Measurements from ENCODE around the gene MAST1. TPM values are rescaled to one million over a fixed set of nuclear protein-coding genes. Genes with fewer than 3 reads are reported as not detected.

The MAST1 gene
- total RNA-seq, 6 donors from 2014 or later: 0.17 to 0.89 (median 0.61) TPM; not detected in 3

DNA sequence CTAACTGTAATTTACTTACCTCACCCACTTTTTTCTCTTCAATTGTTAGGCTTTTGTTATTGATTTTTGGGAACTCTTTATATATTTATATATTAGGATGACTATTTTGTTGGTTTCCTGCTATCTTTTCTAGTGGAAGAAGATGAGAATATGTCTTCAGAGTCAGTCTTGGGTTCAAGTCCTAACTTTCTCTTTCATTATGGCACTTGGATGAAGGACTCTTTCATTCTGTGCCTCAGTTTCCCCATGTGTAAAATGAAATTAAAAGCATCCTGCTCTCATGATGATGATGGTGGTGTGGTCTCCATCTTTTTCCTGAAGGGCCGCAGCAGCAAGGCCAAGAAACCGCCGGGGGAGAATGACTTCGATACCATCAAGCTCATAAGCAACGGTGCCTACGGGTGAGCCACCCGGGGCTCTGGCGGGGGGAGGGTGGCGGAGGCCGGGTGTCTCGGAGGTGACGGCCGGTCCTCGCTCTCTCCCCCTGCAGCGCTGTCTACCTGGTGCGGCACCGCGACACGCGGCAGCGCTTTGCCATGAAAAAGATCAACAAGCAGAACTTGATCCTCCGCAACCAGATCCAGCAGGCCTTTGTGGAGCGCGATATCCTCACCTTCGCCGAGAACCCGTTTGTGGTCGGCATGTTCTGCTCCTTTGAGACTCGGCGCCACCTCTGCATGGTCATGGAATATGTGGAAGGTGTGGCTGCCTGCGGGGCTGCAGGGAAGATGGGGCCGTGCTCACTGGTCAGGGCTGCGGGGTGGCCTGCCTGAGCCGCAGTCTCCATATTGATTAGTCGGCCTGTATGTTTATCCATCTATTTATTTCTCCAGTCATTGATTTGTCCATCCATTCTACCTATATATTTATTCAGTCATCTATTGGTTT is 20.0 kb downstream of the MAST1 start:
- Histone ChIP-seq H3K36me3 (no peaks in the 10 kb centered on the region), H3K27ac (no peak overlapping the region), H3K9me3 (peaks cover 0 to 4% (median 0%) of the 10 kb centered on the region in 4 donors), H3K4me1 (no peaks in the 10 kb centered on the region), H3K27me3 (no peaks in the 10 kb centered on the region), H3K4me3 (no peak overlapping the region)
- peak in 1 of 2 donors; percentile 75 for DNase-seq
- 91 to 94% methylated on average over 28 to 35 of the region's 35 CpGs for whole genome bisulfite sequencing, 2 donors
- ATAC-seq (ENCODE audit: low FRiP score in 2 of 2): no peak
- TF ChIP-seq POLR2A (IDR thresholded peaks at IDR 0.05): no peak
- TF ChIP-seq EP300 (IDR thresholded peaks at IDR 0.05): no peak
- TF ChIP-seq, protein P1, sequence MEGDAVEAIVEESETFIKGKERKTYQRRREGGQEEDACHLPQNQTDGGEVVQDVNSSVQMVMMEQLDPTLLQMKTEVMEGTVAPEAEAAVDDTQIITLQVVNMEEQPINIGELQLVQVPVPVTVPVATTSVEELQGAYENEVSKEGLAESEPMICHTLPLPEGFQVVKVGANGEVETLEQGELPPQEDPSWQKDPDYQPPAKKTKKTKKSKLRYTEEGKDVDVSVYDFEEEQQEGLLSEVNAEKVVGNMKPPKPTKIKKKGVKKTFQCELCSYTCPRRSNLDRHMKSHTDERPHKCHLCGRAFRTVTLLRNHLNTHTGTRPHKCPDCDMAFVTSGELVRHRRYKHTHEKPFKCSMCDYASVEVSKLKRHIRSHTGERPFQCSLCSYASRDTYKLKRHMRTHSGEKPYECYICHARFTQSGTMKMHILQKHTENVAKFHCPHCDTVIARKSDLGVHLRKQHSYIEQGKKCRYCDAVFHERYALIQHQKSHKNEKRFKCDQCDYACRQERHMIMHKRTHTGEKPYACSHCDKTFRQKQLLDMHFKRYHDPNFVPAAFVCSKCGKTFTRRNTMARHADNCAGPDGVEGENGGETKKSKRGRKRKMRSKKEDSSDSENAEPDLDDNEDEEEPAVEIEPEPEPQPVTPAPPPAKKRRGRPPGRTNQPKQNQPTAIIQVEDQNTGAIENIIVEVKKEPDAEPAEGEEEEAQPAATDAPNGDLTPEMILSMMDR (IDR thresholded peaks at IDR 0.05): no peak

DNA sequence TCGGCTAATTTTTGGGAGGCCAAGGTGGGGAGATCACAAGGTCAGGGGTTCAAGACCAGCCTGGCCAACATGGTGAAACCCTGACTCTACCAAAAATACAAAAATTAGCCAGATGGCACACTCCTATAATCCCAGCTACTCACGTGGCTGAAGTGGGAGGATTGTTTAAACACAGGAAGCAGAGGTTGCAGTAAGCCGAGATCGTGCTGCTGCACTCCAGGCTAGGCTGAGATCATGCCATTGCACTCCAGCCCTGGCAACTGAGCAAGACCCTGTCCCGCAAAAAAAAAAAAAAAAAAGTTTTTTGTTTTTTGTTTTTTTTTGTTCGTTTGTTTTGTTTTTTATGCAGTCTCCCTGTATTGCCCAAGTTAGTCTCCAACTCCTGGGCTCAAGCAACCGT is 21.2 kb downstream of the MAST1 start:
- TF ChIP-seq POLR2A (IDR thresholded peaks at IDR 0.05) (no peak), EP300 (IDR thresholded peaks at IDR 0.05) (no peak), POLR2AphosphoS5 (IDR thresholded peaks at IDR 0.05) (no peak)
- TF ChIP-seq, protein P1 (IDR thresholded peaks at IDR 0.05): no peak
- H3K9me3 ChIP-seq: peaks cover 0 to 4% (median 0%) of the 10 kb centered on the region in 4 donors
- ATAC-seq (ENCODE audit: low FRiP score in 2 of 2): no peak
- H3K4me3 ChIP-seq: no peak overlapping the region
- no peaks in the 10 kb centered on the region for H3K4me1 ChIP-seq
- no peaks in the 10 kb centered on the region for H3K27me3 ChIP-seq
- no peak overlapping the region for H3K27ac ChIP-seq
- no peak for DNase-seq
- 50 to 52% methylated on average over 7 of the region's 7 CpGs for WGBS, 2 donors
- no peaks in the 10 kb centered on the region for H3K36me3 ChIP-seq

DNA sequence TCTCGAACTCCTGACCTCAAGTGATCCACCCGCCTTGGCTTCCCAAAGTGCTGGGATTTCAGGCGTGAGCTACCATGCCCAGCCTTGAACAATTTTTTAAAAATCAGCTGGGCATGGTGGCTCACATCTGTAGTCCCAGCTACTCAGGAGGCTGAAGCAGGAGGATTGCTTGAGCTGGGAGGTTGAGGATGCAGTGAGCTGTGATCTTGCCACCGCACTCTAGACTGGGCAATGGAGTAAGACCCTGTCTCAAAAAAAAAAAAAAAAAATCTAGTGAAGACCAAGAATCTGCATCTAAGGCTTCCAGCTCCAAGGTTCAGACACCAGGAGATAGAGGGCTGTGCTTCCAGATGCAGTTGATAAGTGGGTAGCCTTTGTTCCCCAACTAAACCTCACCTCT is 25.8 kb downstream of the MAST1 start:
- TF ChIP-seq, protein P1 (IDR thresholded peaks at IDR 0.05): no peak
- TF ChIP-seq POLR2AphosphoS5 (IDR thresholded peaks at IDR 0.05) (no peak), POLR2A (IDR thresholded peaks at IDR 0.05) (no peak), EP300 (IDR thresholded peaks at IDR 0.05) (no peak)
- DNase-seq: no peak
- no peak for ATAC-seq (ENCODE audit: low FRiP score in 2 of 2)
- WGBS, 2 donors: 98 to 100% methylated on average over 3 to 4 of the region's 4 CpGs
- H3K27ac ChIP-seq: no peak overlapping the region
- H3K4me3 ChIP-seq: no peak overlapping the region
- no peaks in the 10 kb centered on the region for H3K9me3 ChIP-seq
- peaks cover 7 to 10% (median 9%) of the 10 kb centered on the region in 4 donors for H3K4me1 ChIP-seq
- no peaks in the 10 kb centered on the region for H3K36me3 ChIP-seq
- peaks cover 0 to 2% (median 0%) of the 10 kb centered on the region in 4 donors for H3K27me3 ChIP-seq

DNA sequence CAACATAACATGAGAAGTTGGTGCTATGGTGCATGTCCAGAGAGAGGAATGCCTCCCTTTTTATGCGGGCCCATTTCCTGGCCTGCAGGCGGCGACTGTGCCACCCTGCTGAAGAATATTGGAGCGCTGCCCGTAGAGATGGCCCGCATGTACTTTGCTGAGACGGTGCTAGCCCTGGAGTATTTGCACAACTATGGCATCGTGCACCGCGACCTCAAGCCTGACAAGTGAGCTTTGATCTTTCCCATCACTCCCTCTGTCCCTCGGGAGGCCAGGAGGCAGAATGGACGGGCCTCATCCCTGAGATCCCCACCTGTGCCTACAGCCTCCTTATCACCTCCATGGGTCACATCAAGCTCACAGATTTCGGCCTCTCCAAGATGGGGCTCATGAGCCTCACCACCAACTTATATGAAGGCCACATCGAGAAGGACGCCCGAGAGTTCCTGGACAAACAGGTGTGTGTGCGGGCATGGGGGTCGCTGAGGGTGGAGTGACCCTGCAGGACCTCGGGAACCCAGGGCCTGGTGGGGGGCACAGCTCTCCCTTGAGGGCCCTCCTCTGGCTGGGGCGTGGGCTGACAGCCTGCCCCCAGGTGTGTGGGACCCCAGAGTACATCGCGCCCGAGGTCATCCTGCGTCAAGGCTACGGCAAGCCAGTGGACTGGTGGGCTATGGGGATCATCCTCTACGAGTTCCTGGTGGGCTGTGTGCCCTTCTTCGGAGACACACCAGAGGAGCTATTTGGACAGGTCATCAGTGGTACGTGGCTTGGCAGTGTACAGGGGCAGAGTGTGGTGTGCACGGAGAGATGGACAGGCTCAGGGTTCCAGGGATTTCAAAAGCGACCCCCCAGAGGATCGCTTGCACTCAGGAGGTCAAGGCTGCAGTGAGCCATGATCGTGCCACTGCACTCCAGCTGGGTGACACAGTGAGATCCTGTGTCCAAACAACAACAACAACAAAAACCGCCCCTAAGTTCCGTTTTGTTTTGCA is 26.7 kb downstream of the MAST1 start:
- H3K4me1 ChIP-seq: peaks cover 7 to 10% (median 9%) of the 10 kb centered on the region in 4 donors
- peak in 1 of 2 donors; percentile 63 for DNase-seq
- H3K27ac ChIP-seq: no peak overlapping the region
- peaks cover 0 to 2% (median 0%) of the 10 kb centered on the region in 4 donors for H3K27me3 ChIP-seq
- TF ChIP-seq, protein P1 (IDR thresholded peaks at IDR 0.05): no peak
- no peak for TF ChIP-seq POLR2A (IDR thresholded peaks at IDR 0.05)
- no peak for TF ChIP-seq POLR2AphosphoS5 (IDR thresholded peaks at IDR 0.05)
- TF ChIP-seq EP300 (IDR thresholded peaks at IDR 0.05): no peak
- no peak overlapping the region for H3K4me3 ChIP-seq
- no peak for ATAC-seq (ENCODE audit: low FRiP score in 2 of 2)
- 81 to 90% methylated on average over 25 to 29 of the region's 34 CpGs for WGBS, 2 donors
- no peaks in the 10 kb centered on the region for H3K9me3 ChIP-seq
- H3K36me3 ChIP-seq: no peaks in the 10 kb centered on the region

Measured in upper lobe of left lung (tissue), 6 donors.